RWPE2 (cell line): ENCODE results near the gene MFSD6.

ENCODE experiments used
- ATAC-seq: fragments of 200-7000 bp; cut with Tn5 transposase; 3 replicates; pipeline ENCODE4 v1.9.1; 2021; ENCODE audit warnings: low read depth
- DNase-seq: peaks from one replicate; pipeline ENCODE4 v3.0.0-alpha.2; 2020; ENCODE audit warnings: low spot score
- H3K27ac ChIP-seq: fragments of 450-650 bp; 2 replicates; pipeline ENCODE4 v1.5.1; 2017; ENCODE audit warnings: mild to moderate bottlenecking; ENCODE audit not compliant: poor library complexity, severe bottlenecking
- H3K27me3 ChIP-seq: fragments of 250-450 bp; sonication (Bioruptor Pico); 2 replicates; pipeline ENCODE4 v1.5.1; 2021; ENCODE audit warnings: mild to moderate bottlenecking, moderate library complexity; ENCODE audit not compliant: insufficient read depth, poor library complexity, severe bottlenecking
- H3K36me3 ChIP-seq: fragments of 250-450 bp; sonication (Bioruptor Pico); 2 replicates; pipeline ENCODE4 v1.5.1; 2020; ENCODE audit warnings: low read depth, mild to moderate bottlenecking, moderate library complexity
- H3K4me1 ChIP-seq: fragments of 250-450 bp; sonication (Bioruptor Pico); 2 replicates; pipeline ENCODE4 v1.5.1; 2021; ENCODE audit warnings: mild to moderate bottlenecking, moderate library complexity; ENCODE audit not compliant: insufficient read depth, poor library complexity, severe bottlenecking
- H3K4me3 ChIP-seq: fragments of 250-450 bp; sonication (Bioruptor Pico); 2 replicates; pipeline ENCODE4 v1.5.1; 2021; ENCODE audit warnings: mild to moderate bottlenecking, moderate library complexity; ENCODE audit not compliant: severe bottlenecking
- H3K9me3 ChIP-seq: fragments of 250-450 bp; sonication (Bioruptor Pico); 2 replicates; pipeline ENCODE4 v1.5.1; 2021; ENCODE audit warnings: mild to moderate bottlenecking, moderate library complexity; ENCODE audit not compliant: severe bottlenecking
- CTCF ChIP-seq: fragments of 450-650 bp; IDR thresholded peaks from one replicate; pipeline ENCODE4 v1.5.1; 2017; ENCODE audit warnings: mild to moderate bottlenecking, moderate library complexity; ENCODE audit not compliant: poor library complexity, severe bottlenecking

MFSD6 gene

GRCh38 chr2:190408538-190409271 is 550 bp downstream of the MFSD6 start:
- Histone ChIP-seq H3K27ac (no peak overlapping the region), H3K36me3 (no peaks in the 10 kb centered on the region), H3K4me3 (peak overlapping the region; percentile 87), H3K27me3 (no peaks in the 10 kb centered on the region), H3K9me3 (no peaks in the 10 kb centered on the region), H3K4me1 (peaks cover 22% of the 10 kb centered on the region)
- no peak for DNase-seq
- peak; percentile 54 for ATAC-seq
- peak; percentile 9 for TF ChIP-seq CTCF

GRCh38 chr2:190409616-190410015 is 1.5 kb downstream of the MFSD6 start:
- no peak overlapping the region for H3K27ac ChIP-seq
- ATAC-seq (no peak), DNase-seq (no peak)
- no peak for TF ChIP-seq CTCF
- H3K4me1 ChIP-seq: peaks cover 29% of the 10 kb centered on the region
- H3K36me3 ChIP-seq: no peaks in the 10 kb centered on the region
- no peak overlapping the region for H3K4me3 ChIP-seq
- no peaks in the 10 kb centered on the region for H3K9me3 ChIP-seq
- H3K27me3 ChIP-seq: no peaks in the 10 kb centered on the region

DNA sequence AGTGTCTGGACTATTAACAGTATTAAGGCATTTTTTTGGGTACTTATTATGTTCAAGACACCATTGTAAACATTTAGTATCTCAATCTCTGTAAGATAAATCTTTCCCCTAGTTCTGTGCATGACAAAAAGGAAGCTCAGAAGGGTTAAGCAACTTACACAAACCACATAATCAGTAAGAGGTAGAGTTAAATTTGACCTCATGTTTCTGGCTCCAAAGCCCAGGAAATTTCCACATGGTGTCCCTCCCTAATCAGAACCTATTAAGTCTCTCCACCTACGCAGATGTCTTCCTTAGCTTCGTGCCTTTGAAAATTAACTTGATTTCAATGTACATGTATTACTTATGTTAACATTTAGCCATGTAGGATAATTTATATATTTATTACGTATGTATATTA is 2.0 kb downstream of the MFSD6 start:
- Histone ChIP-seq H3K4me1 (peaks cover 29% of the 10 kb centered on the region), H3K9me3 (no peaks in the 10 kb centered on the region), H3K27ac (no peak overlapping the region), H3K4me3 (no peak overlapping the region), H3K36me3 (no peaks in the 10 kb centered on the region), H3K27me3 (no peaks in the 10 kb centered on the region)
- no peak for TF ChIP-seq CTCF
- ATAC-seq (no peak), DNase-seq (no peak)

GRCh38 chr2:190412966-190413365 is 4.8 kb downstream of the MFSD6 start:
- Histone ChIP-seq H3K9me3 (no peaks in the 10 kb centered on the region), H3K36me3 (no peaks in the 10 kb centered on the region), H3K4me1 (peaks cover 28% of the 10 kb centered on the region), H3K27ac (no peak overlapping the region), H3K27me3 (no peaks in the 10 kb centered on the region), H3K4me3 (no peak overlapping the region)
- no peak for ATAC-seq
- TF ChIP-seq CTCF: no peak
- DNase-seq: no peak

DNA sequence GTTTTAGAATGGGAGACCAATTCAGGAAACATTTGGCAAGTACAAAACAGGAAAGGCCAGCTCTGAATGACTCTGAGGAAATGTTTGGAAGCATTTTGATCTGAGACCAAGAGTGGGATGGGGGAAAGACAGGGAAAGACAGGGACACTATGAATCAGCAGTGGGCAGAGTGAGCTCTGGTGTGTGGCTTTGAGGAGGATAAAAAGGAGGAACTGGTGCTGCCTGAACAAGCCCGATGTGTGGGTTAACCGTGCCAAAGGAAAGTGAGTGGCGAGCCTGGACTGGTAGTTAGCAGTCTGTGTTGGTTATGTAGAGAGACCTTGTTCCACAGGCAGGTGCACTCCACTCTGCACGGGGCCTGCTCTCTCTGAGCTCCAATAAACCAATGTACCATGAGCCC is 5.3 kb downstream of the MFSD6 start:
- DNase-seq: no peak
- peak; percentile 62 for ATAC-seq
- no peaks in the 10 kb centered on the region for H3K36me3 ChIP-seq
- H3K9me3 ChIP-seq: no peaks in the 10 kb centered on the region
- no peak overlapping the region for H3K4me3 ChIP-seq
- H3K27ac ChIP-seq: no peak overlapping the region
- H3K27me3 ChIP-seq: no peaks in the 10 kb centered on the region
- H3K4me1 ChIP-seq: peaks cover 28% of the 10 kb centered on the region
- no peak for TF ChIP-seq CTCF
